Brain microvascular endothelial cell (primary cell): Measurements from ENCODE around the gene DIPK1A.

ENCODE experiments used
- DNase-seq: peaks from one replicate; pipeline ENCODE4 v3.0.0-alpha.2; 2020
- H3K27ac ChIP-seq: fragments of 250-450 bp; sonication (Bioruptor Pico); 2 replicates; pipeline ENCODE4 v1.5.1; 2020; ENCODE audit warnings: mild to moderate bottlenecking, moderate library complexity
- H3K27me3 ChIP-seq: fragments of 250-450 bp; sonication (Bioruptor Pico); replicated peaks from 2 replicates; pipeline ENCODE4 v1.5.1; 2020; ENCODE audit warnings: mild to moderate bottlenecking
- H3K36me3 ChIP-seq: fragments of 250-450 bp; sonication (Bioruptor Pico); replicated peaks from 2 replicates; pipeline ENCODE4 v1.5.1; 2020; ENCODE audit warnings: mild to moderate bottlenecking
- H3K4me3 ChIP-seq: 2 replicates; pipeline ENCODE4 v1.5.1; 2011; ENCODE audit warnings: low read depth, mild to moderate bottlenecking, control low read depth, low read length, moderate library complexity
- CTCF ChIP-seq: IDR thresholded peaks from 2 replicates; pipeline ENCODE4 v1.5.1; 2011; ENCODE audit warnings: low read depth, mild to moderate bottlenecking, moderate library complexity, low read length, control low read depth, inconsistent platforms; ENCODE audit errors: missing control alignments
- in situ Hi-C: cut with HindIII; loops from 2 replicates; pipeline ENCODE4 v1.10.0; 2017; ENCODE audit warnings: low sequenced_read_pairs, low pct_ligation_motif_present

Gene DIPK1A

GRCh38 chr1:92792340-92792782 is 168.9 kb downstream of the DIPK1A start:
- H3K27me3 ChIP-seq: no peaks in the 10 kb centered on the region
- in situ Hi-C loops: no loop called here
- no peak for DNase-seq
- no peaks in the 10 kb centered on the region for H3K36me3 ChIP-seq
- H3K27ac ChIP-seq: no peak overlapping the region
- TF ChIP-seq CTCF: no peak
- no peak overlapping the region for H3K4me3 ChIP-seq
